MM.1S (cell line): ENCODE measurements around the gene IL17D.

Source experiments
- CTCF ChIP-seq: fragments of 300-600 bp; sonication (generic); IDR thresholded peaks from 2 replicates; pipeline ENCODE4 v1.5.1; 2016; ENCODE audit warnings: antibody characterized with exemption, low read length, mixed read lengths
- EZH2 ChIP-seq: fragments of 300-600 bp; sonication (generic); optimal IDR thresholded peaks from 2 replicates; pipeline ENCODE3; 2017; ENCODE audit warnings: low read depth, mild to moderate bottlenecking, antibody characterized with exemption, low read length, mixed read lengths

GRCh38 chr13:20740021-20740420 is 36.5 kb downstream of the IL17D start:
- TF ChIP-seq EZH2 (no peak), CTCF (no peak)
